ENCODE results near the gene GPR87.

GPR87 gene, protein sequence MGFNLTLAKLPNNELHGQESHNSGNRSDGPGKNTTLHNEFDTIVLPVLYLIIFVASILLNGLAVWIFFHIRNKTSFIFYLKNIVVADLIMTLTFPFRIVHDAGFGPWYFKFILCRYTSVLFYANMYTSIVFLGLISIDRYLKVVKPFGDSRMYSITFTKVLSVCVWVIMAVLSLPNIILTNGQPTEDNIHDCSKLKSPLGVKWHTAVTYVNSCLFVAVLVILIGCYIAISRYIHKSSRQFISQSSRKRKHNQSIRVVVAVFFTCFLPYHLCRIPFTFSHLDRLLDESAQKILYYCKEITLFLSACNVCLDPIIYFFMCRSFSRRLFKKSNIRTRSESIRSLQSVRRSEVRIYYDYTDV

DNA sequence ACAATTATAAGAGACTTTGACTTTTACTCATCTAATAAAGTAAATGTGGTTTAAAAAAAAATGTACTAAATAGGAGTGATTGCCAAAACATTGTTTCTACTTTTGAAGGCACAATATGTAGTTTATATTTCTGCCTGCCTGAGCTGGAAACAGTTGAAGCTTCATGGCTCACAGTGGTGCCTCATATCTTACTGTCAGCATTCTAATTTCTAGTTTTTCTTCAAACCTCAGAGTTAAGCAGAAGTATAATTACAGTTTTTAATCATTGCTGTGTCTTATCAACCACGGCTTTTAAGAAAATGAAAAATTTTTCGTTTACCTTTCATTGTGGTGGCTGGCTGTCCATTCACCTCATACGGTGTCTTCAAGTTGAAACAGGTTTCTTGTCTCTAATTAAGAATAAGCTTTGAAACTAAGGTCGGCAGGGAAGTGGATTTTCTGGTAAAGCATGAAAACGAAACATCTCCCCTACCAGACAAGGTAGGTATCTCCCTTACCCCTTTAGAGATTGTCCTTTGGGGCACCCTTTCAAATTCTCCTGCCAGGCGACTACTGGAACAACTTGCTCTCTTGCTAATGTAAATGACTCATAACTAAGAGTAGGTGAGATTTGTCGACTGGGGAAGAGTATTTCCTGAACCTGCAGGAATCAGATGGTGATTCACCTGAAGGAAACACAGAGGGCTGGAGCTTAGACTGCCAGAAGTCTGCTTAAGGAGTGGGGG lies at the start of gene GPR87:
GPR87 (minus strand) TSS at position 554 of the 725 bp plus-strand sequence. CDS start 16,720 bp downstream, outside the sequence.
- Mint-ChIP-seq H3K27ac (no peak within 1 kb of the TSS), H3K9me3 (no peaks in the 10 kb centered on the region), H3K4me3 (no peak within 1 kb of the TSS), H3K27me3 (ENCODE audit: low read depth) (no peaks in the 10 kb centered on the region), H3K4me1 (no peaks in the 10 kb centered on the region), H3K36me3 (ENCODE audit: low read depth) (no peaks in the 10 kb centered on the region)
- TF ChIP-seq, protein P1, sequence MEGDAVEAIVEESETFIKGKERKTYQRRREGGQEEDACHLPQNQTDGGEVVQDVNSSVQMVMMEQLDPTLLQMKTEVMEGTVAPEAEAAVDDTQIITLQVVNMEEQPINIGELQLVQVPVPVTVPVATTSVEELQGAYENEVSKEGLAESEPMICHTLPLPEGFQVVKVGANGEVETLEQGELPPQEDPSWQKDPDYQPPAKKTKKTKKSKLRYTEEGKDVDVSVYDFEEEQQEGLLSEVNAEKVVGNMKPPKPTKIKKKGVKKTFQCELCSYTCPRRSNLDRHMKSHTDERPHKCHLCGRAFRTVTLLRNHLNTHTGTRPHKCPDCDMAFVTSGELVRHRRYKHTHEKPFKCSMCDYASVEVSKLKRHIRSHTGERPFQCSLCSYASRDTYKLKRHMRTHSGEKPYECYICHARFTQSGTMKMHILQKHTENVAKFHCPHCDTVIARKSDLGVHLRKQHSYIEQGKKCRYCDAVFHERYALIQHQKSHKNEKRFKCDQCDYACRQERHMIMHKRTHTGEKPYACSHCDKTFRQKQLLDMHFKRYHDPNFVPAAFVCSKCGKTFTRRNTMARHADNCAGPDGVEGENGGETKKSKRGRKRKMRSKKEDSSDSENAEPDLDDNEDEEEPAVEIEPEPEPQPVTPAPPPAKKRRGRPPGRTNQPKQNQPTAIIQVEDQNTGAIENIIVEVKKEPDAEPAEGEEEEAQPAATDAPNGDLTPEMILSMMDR (IDR thresholded peaks at IDR 0.05; ENCODE audit: unreplicated experiment in 3 of 3), result no peak

DNA sequence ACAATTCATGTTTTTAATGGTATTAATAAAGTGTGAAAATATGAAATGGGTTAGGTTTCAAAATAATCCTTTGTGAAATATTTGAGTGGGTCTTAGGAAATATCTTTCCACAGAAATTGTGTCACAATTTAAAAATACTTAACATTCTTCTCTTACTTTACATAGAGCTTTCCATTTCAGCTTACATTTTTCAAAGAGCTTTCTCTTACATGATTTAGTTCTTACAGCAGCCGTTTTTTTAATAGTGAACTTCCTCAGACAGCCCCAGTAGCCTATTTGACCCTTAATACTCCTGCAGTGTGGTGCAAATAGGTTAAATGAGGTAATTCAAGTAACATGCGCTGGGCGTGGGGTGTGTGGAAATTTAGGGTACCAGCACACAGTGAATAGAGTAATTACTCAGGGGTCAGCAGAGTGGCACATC lies 46.1 kb upstream of the GPR87 start:
- H3K4me3 Mint-ChIP-seq, result no peak overlapping the region
- no peaks in the 10 kb centered on the region for H3K4me1 Mint-ChIP-seq
- no peak overlapping the region for H3K27ac Mint-ChIP-seq
- H3K9me3 Mint-ChIP-seq, result no peaks in the 10 kb centered on the region
- no peaks in the 10 kb centered on the region for H3K27me3 Mint-ChIP-seq (ENCODE audit: low read depth)
- TF ChIP-seq, protein P1 (IDR thresholded peaks at IDR 0.05; ENCODE audit: unreplicated experiment in 3 of 3), result no peak
- H3K36me3 Mint-ChIP-seq (ENCODE audit: low read depth), result peaks cover 5% of the 10 kb centered on the region

DNA sequence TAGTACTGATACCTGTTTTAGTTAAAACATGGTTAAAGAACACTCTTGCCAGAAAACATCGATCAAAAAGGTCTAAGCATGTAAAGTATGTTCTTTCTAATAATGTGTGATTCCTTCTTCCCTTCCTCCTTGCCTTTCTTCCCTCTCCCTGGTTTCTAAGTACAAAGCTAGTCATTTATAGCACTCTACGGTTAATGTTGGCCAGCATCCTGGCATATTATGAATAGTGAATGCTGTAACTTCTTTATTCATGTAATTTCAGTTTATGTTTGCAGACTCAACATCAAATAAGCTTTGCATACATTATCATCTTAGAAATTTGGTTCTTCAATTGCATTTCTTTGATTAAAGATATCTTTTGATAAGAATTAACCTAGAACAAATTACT lies 40.8 kb upstream of the GPR87 start:
- Mint-ChIP-seq H3K4me1 (no peaks in the 10 kb centered on the region), H3K36me3 (ENCODE audit: low read depth) (peaks cover 5% of the 10 kb centered on the region), H3K27me3 (ENCODE audit: low read depth) (no peaks in the 10 kb centered on the region), H3K27ac (no peak overlapping the region), H3K9me3 (no peaks in the 10 kb centered on the region), H3K4me3 (no peak overlapping the region)
- TF ChIP-seq, protein P1 (IDR thresholded peaks at IDR 0.05; ENCODE audit: unreplicated experiment in 3 of 3), result no peak

DNA sequence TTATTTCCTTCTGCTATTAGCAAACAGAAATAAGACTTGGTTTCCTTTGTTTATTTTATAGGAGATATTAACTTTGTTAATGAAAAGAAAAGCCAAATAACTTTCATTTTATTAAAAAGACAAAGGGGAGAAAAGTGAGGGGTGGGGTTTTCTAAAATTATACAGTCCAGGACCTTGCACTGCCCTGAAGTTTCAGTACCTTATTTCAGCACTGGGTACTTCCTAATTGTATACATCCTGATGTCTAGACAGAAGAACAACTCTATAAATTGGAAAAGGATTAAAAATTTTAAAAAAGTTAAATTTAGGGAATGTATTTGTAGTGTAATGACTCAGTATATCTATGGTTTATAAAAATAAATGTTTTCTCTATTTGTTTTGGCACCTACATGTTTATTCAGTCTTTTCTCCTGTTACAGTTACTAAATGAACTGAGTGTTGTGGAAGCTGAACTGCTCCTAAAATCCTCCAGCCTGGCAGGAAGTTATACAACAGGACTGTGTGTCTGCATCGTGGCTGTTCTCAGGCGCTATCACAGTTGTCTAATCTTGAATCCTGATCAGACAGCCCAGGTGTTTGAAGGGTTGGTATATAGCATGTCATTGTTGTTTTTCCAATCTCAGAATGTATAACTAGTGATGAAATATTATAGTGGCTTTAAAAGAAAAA lies 40.3 kb upstream of the GPR87 start:
- H3K36me3 Mint-ChIP-seq (ENCODE audit: low read depth), result no peaks in the 10 kb centered on the region
- no peaks in the 10 kb centered on the region for H3K27me3 Mint-ChIP-seq (ENCODE audit: low read depth)
- no peaks in the 10 kb centered on the region for H3K4me1 Mint-ChIP-seq
- TF ChIP-seq, protein P1 (IDR thresholded peaks at IDR 0.05; ENCODE audit: unreplicated experiment in 3 of 3), result no peak
- no peak overlapping the region for H3K27ac Mint-ChIP-seq
- no peak overlapping the region for H3K4me3 Mint-ChIP-seq
- H3K9me3 Mint-ChIP-seq, result no peaks in the 10 kb centered on the region

DNA sequence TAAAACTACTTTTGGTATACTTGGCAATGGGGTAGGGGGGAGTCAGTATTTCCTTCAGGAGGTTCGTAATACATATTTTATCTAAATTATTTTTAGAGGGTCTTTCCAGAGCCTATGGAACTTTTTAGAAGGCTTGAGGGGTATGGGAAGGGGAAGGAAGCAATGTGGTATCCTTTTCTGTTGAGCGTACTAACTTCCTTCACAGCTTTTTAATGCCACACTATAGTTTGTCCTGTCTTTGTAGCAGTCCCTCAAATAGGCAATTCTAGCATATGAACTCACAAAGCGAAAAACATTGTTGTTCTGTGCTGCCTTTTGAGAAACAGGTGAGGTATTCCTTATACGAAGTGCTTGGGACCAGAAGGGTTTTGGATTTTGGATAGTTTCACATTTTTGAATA lies 35.0 kb upstream of the GPR87 start:
- Mint-ChIP-seq H3K9me3 (no peaks in the 10 kb centered on the region), H3K27ac (no peak overlapping the region), H3K4me3 (no peak overlapping the region), H3K27me3 (ENCODE audit: low read depth) (no peaks in the 10 kb centered on the region), H3K4me1 (no peaks in the 10 kb centered on the region), H3K36me3 (ENCODE audit: low read depth) (no peaks in the 10 kb centered on the region)
- TF ChIP-seq, protein P1 (IDR thresholded peaks at IDR 0.05; ENCODE audit: unreplicated experiment in 3 of 3), result no peak

Data from nephron (organoid).